ENCODE results near the gene CACNA1D.
"Not testable (repeated sequence)": the region's sequence is repeated elsewhere in the genome, so short reads cannot be mapped to it uniquely, and the experiment has no call there.

Gene CACNA1D

GRCh38 chr3:53633197-53633787, 138.9 kb downstream of the CACNA1D start:
- Histone ChIP-seq H3K14ac (ENCODE audit: low read length in 2 of 2) (no peak overlapping the region), H3K4me2 (ENCODE audit: low read length, poor library complexity, severe bottlenecking) (no peak overlapping the region), H3K27ac (ENCODE audit: low read length, poor library complexity, severe bottlenecking) (no peak overlapping the region), H2BK120ac (ENCODE audit: low read depth, low read length) (no peak overlapping the region), H3K36me3 (ENCODE audit: control insufficient read depth in 1 of 2, insufficient read depth in 2 of 2, low read depth in 1 of 2, low read length in 2 of 2) (no peaks in the 10 kb centered on the region), H3K4ac (ENCODE audit: low read depth in 1 of 2, low read length in 2 of 2) (no peak overlapping the region), H4K8ac (ENCODE audit: low read length) (no peak overlapping the region), H3K9ac (ENCODE audit: low read length) (no peak overlapping the region), H2BK12ac (ENCODE audit: low read length in 2 of 2) (no peak overlapping the region), H3K9me3 (ENCODE audit: control insufficient read depth, low read length) (peaks cover 7% of the 10 kb centered on the region), H4K91ac (ENCODE audit: low read length) (no peak overlapping the region), H3K79me1 (replicated peaks; ENCODE audit: low read length, poor library complexity, severe bottlenecking) (no peaks in the 10 kb centered on the region), H2AK5ac (ENCODE audit: low read length, severe bottlenecking) (no peak overlapping the region), H2BK5ac (ENCODE audit: low read depth, low read length, poor library complexity, severe bottlenecking) (no peak overlapping the region), H3K4me1 (ENCODE audit: control insufficient read depth, insufficient read depth, low read depth, low read length) (no peaks in the 10 kb centered on the region), H3K18ac (ENCODE audit: low read depth in 1 of 2, low read length in 2 of 2) (no peak overlapping the region), H3K23ac (ENCODE audit: low read length in 2 of 2) (no peak overlapping the region), H2AFZ (ENCODE audit: low read depth, low read length) (no peak overlapping the region), H2BK15ac (ENCODE audit: low read depth, poor library complexity, severe bottlenecking) (no peak overlapping the region), H3K27me3 (ENCODE audit: control insufficient read depth in 1 of 2, insufficient read depth in 1 of 2, low read length in 2 of 2) (peaks cover 0 to 22% of the 10 kb centered on the region in 2 experiments), H3K4me3 (ENCODE audit: insufficient read depth in 1 of 2, low read depth in 1 of 2, low read length in 2 of 2) (no peak overlapping the region)
- no peak for DNase-seq
- 84% methylated on average over 9 of the region's 9 CpGs for WGBS

- no peak overlapping the region for H2BK12ac ChIP-seq (ENCODE audit: low read length in 2 of 2)
- peaks cover 0 to 18% of the 10 kb centered on the region in 2 experiments for H3K27me3 ChIP-seq (ENCODE audit: control insufficient read depth in 1 of 2, insufficient read depth in 1 of 2, low read length in 2 of 2)
- H2BK15ac ChIP-seq (ENCODE audit: low read depth, poor library complexity, severe bottlenecking) = no peak overlapping the region
- no peak overlapping the region for H3K4ac ChIP-seq (ENCODE audit: low read depth in 1 of 2, low read length in 2 of 2)
- H2BK5ac ChIP-seq (ENCODE audit: low read depth, low read length, poor library complexity, severe bottlenecking) = no peak overlapping the region
- H2BK120ac ChIP-seq (ENCODE audit: low read depth, low read length) = no peak overlapping the region
- H2AK5ac ChIP-seq (ENCODE audit: low read length, severe bottlenecking) = no peak overlapping the region
- no peak overlapping the region for H3K4me2 ChIP-seq (ENCODE audit: low read length, poor library complexity, severe bottlenecking)
- WGBS = 66% methylated on average over 2 of the region's 3 CpGs
- no peak overlapping the region for H3K4me3 ChIP-seq (ENCODE audit: insufficient read depth in 1 of 2, low read depth in 1 of 2, low read length in 2 of 2)
- no peaks in the 10 kb centered on the region for H3K79me1 ChIP-seq (replicated peaks; ENCODE audit: low read length, poor library complexity, severe bottlenecking)
- H3K18ac ChIP-seq (ENCODE audit: low read depth in 1 of 2, low read length in 2 of 2) = no peak overlapping the region
- no peaks in the 10 kb centered on the region for H3K4me1 ChIP-seq (ENCODE audit: control insufficient read depth, insufficient read depth, low read depth, low read length)
- no peaks in the 10 kb centered on the region for H3K36me3 ChIP-seq (ENCODE audit: control insufficient read depth in 1 of 2, insufficient read depth in 2 of 2, low read depth in 1 of 2, low read length in 2 of 2)
- H3K9ac ChIP-seq (ENCODE audit: low read length) = no peak overlapping the region
- no peak overlapping the region for H3K27ac ChIP-seq (ENCODE audit: low read length, poor library complexity, severe bottlenecking)
- peaks cover 7% of the 10 kb centered on the region for H3K9me3 ChIP-seq (ENCODE audit: control insufficient read depth, low read length)
- no peak overlapping the region for H2AFZ ChIP-seq (ENCODE audit: low read depth, low read length)
- H4K91ac ChIP-seq (ENCODE audit: low read length) = no peak overlapping the region
- no peak overlapping the region for H3K23ac ChIP-seq (ENCODE audit: low read length in 2 of 2)
- DNase-seq = no peak
- H4K8ac ChIP-seq (ENCODE audit: low read length) = no peak overlapping the region
- H3K14ac ChIP-seq (ENCODE audit: low read length in 2 of 2) = no peak overlapping the region
These were observed 140.6 kb downstream of the CACNA1D start for GRCh38 chr3:53635041-53635440.

- H2AFZ ChIP-seq (ENCODE audit: low read depth, low read length); H3K4ac ChIP-seq (ENCODE audit: low read depth in 1 of 2, low read length in 2 of 2); H4K91ac ChIP-seq (ENCODE audit: low read length); H3K36me3 ChIP-seq (ENCODE audit: control insufficient read depth in 1 of 2, insufficient read depth in 2 of 2, low read depth in 1 of 2, low read length in 2 of 2); H2BK120ac ChIP-seq (ENCODE audit: low read depth, low read length); H3K18ac ChIP-seq (ENCODE audit: low read depth in 1 of 2, low read length in 2 of 2); H2AK5ac ChIP-seq (ENCODE audit: low read length, severe bottlenecking); H2BK15ac ChIP-seq (ENCODE audit: low read depth, poor library complexity, severe bottlenecking); H3K9ac ChIP-seq (ENCODE audit: low read length); DNase-seq; H3K4me3 ChIP-seq (ENCODE audit: insufficient read depth in 1 of 2, low read depth in 1 of 2, low read length in 2 of 2); H3K27ac ChIP-seq (ENCODE audit: low read length, poor library complexity, severe bottlenecking); H3K79me1 ChIP-seq (replicated peaks; ENCODE audit: low read length, poor library complexity, severe bottlenecking); H3K4me1 ChIP-seq (ENCODE audit: control insufficient read depth, insufficient read depth, low read depth, low read length); H3K23ac ChIP-seq (ENCODE audit: low read length in 2 of 2); H4K8ac ChIP-seq (ENCODE audit: low read length); H2BK5ac ChIP-seq (ENCODE audit: low read depth, low read length, poor library complexity, severe bottlenecking); H3K9me3 ChIP-seq (ENCODE audit: control insufficient read depth, low read length); H2BK12ac ChIP-seq (ENCODE audit: low read length in 2 of 2); H3K4me2 ChIP-seq (ENCODE audit: low read length, poor library complexity, severe bottlenecking); H3K14ac ChIP-seq (ENCODE audit: low read length in 2 of 2): not testable (repeated sequence)
- peaks cover 0 to 13% of the 10 kb centered on the region in 2 experiments for H3K27me3 ChIP-seq (ENCODE audit: control insufficient read depth in 1 of 2, insufficient read depth in 1 of 2, low read length in 2 of 2)
- WGBS = 63% methylated on average over 4 of the region's 4 CpGs
These were observed 144.4 kb downstream of the CACNA1D start for GRCh38 chr3:53638806-53639205.

- no peak overlapping the region for H3K18ac ChIP-seq (ENCODE audit: low read depth in 1 of 2, low read length in 2 of 2)
- H3K36me3 ChIP-seq (ENCODE audit: control insufficient read depth in 1 of 2, insufficient read depth in 2 of 2, low read depth in 1 of 2, low read length in 2 of 2) = no peaks in the 10 kb centered on the region
- no peak overlapping the region for H4K8ac ChIP-seq (ENCODE audit: low read length)
- H2BK12ac ChIP-seq (ENCODE audit: low read length in 2 of 2) = no peak overlapping the region
- H2AFZ ChIP-seq (ENCODE audit: low read depth, low read length) = no peak overlapping the region
- H3K27ac ChIP-seq (ENCODE audit: low read length, poor library complexity, severe bottlenecking) = no peak overlapping the region
- H3K9ac ChIP-seq (ENCODE audit: low read length) = no peak overlapping the region
- H3K4me2 ChIP-seq (ENCODE audit: low read length, poor library complexity, severe bottlenecking) = no peak overlapping the region
- H3K14ac ChIP-seq (ENCODE audit: low read length in 2 of 2) = no peak overlapping the region
- peaks cover under 1% of the 10 kb centered on the region for H3K4me1 ChIP-seq (ENCODE audit: control insufficient read depth, insufficient read depth, low read depth, low read length)
- no peaks in the 10 kb centered on the region for H3K9me3 ChIP-seq (ENCODE audit: control insufficient read depth, low read length)
- WGBS = 77% methylated on average over 5 of the region's 5 CpGs
- H3K79me1 ChIP-seq (replicated peaks; ENCODE audit: low read length, poor library complexity, severe bottlenecking) = no peaks in the 10 kb centered on the region
- H2BK5ac ChIP-seq (ENCODE audit: low read depth, low read length, poor library complexity, severe bottlenecking) = no peak overlapping the region
- no peak overlapping the region for H2BK15ac ChIP-seq (ENCODE audit: low read depth, poor library complexity, severe bottlenecking)
- H4K91ac ChIP-seq (ENCODE audit: low read length) = no peak overlapping the region
- no peak overlapping the region for H3K4ac ChIP-seq (ENCODE audit: low read depth in 1 of 2, low read length in 2 of 2)
- H2BK120ac ChIP-seq (ENCODE audit: low read depth, low read length) = no peak overlapping the region
- no peak overlapping the region for H3K4me3 ChIP-seq (ENCODE audit: insufficient read depth in 1 of 2, low read depth in 1 of 2, low read length in 2 of 2)
- no peak for DNase-seq
- H2AK5ac ChIP-seq (ENCODE audit: low read length, severe bottlenecking) = no peak overlapping the region
- H3K23ac ChIP-seq (ENCODE audit: low read length in 2 of 2) = no peak overlapping the region
- H3K27me3 ChIP-seq (ENCODE audit: control insufficient read depth in 1 of 2, insufficient read depth in 1 of 2, low read length in 2 of 2) = no peaks in the 10 kb centered on the region
These were observed 147.0 kb downstream of the CACNA1D start for GRCh38 chr3:53641397-53641796.

Data from mesenchymal stem cell (in vitro differentiated cells and primary cell).